WI38 (cell line): ENCODE measurements around the gene VSX1.

Experiments
- H3K4me3 ChIP-seq: 2 replicates; pipeline ENCODE4 v1.5.1; 2011; ENCODE audit warnings: low read depth, mild to moderate bottlenecking, control low read depth, low read length
- CTCF ChIP-seq: IDR thresholded peaks from 2 replicates; pipeline ENCODE4 v1.5.1; 2012; ENCODE audit warnings: low read depth, mild to moderate bottlenecking, control low read depth, low read length

VSX1 gene

DNA sequence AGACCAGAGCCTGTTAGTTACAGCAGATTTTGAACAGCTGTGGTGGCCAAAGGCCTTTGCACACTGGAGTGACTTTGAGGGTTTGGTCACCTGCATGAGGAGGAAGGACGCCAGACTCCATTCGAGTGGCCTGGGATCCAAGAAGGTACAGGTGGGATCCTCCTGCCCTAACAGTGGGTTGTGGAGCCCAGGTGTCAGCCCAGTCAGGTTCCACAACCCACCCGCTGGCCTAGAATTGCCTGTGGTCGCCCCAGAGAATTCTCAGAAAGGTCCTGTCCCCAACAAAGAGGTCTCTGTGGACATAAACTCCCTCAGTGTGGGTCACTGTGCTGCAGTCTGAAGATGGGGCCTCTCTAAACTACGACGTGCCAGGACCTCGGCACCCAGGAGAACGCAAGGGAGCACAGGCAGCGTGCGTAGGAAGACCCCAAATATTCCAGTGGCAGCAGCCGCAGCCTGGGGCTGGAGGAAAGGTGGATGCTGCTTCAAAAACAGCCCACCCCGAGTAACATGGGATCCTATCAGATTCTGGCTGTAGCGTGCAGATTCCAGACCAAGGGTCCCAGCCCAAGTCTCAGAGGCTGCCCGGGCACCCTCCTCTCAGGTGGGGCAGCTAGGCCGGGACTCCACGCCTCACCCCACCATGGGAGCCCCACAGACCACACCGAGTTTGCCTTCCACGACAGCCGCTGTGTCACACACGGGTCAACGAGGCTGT, 40.0 kb downstream of the VSX1 start:
- no peak overlapping the region for H3K4me3 ChIP-seq
- no peak for TF ChIP-seq CTCF

DNA sequence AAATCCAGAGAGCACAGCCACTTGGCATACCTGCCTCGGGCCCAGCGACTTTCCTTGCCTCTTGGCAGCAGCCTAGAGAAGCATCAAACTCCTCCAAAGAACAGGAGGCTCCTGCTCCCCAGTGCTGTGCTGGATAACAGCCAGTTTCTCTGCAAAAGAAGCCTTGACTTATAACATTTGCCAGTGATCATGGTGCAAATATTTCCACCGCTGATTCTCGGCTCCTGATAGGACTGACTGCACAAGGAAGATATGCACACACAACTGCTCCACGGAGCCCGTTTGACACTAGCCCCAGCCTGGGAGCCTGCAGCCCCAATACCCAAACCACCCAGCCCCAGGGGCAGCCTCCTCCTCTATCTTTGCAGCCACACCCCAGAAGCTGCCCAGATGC, 41.5 kb downstream of the VSX1 start:
- H3K4me3 ChIP-seq: no peak overlapping the region
- no peak for TF ChIP-seq CTCF

DNA sequence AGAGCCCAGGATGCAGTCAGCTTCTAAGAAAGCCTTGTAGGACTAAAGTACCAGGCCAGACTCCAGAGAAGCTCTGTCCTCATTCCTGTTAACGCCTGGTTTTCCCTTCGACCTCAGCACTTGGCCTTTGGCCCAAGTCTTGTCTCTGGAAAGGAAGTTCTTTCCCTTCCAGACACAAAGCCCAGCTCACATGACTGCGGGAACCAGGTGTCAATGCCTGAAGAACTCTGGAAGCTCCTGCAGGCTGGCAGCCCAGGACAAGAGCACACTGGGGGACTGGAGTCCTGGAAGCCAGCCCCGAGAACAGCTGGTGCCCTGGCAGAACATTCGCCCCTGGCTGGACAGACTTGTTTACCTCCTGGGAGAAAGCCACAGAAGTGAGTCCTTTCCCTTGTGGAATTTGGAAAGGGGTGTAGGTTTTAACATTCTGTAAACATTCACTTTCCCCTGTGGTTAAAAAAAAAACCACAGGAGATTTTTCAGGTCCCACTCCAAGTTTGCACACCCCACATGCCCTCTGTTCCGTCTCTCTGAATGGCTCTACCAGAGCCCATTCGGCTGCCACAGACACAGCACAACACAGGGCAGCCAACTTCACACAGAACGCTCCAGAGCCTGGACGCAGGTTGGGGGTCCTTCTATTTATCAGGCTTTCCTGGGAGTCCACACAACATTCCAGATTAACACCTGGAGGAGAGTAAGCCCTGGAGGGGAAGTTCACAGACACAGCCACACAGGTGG, 42.1 kb downstream of the VSX1 start:
- TF ChIP-seq CTCF: no peak
- H3K4me3 ChIP-seq: no peak overlapping the region

DNA sequence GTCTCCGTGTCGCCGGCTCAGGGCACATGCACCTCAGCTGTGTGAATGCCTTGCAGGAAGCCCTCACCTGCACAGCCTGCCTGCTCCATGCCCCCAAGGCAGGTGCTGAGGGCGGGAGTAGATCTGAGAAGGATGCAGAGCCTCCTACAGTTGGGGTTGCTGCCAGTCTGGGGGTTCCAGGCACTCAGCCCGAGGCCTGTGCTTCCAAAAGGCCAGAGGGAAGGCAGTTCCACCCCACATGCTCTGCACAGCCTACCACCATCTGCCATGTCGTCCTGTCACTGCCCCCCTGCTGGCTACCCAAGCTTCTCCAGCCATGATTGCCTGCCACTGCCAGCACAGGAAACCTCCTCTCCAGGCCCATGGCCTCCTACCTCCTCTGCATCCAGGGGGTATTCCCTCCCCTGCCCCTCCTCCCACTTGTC, 43.3 kb downstream of the VSX1 start:
- TF ChIP-seq CTCF: no peak
- no peak overlapping the region for H3K4me3 ChIP-seq

- TF ChIP-seq CTCF: no peak
These were observed 43.9 kb downstream of the VSX1 start for GRCh38 chr20:25038103-25038410.

GRCh38 chr20:25037288-25038102, 44.4 kb downstream of the VSX1 start:
- H3K4me3 ChIP-seq: no peak overlapping the region
- no peak for TF ChIP-seq CTCF

More at GRCh38 chr20:25038103-25038410, 43.9 kb downstream of the VSX1 start:
- H3K4me3 ChIP-seq: no peak overlapping the region
